ENCODE data around the gene REXO4. TPM values are rescaled to one million over a fixed set of nuclear protein-coding genes. Genes with fewer than 3 reads are reported as not detected.

REXO4 gene
- total and polyA plus RNA-seq, 9 of the 15 experiments (the other 6 are each of a cell fraction or from before 2014, with no cell fraction given), result 3.4 to 72.9 (median 31.1) TPM

DNA sequence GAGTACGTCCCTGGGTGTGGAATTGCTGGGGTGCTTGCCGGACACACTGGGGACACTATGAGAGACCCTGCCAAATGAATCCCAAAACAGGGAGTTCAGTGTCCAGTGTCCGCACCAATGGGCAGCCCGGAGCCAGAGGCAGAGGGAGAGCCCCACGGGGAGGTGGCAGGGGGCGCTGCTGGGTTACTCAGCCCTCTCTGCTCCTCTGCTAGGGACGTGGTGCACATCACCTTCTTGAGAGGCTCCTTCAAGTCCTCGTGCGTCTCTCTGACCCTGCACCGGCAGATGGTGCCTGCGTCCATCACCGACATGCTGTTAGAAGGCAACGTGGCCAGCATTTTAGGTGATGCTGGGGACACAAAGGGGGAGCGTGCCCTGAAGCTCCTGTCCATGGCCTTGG is 20.9 kb downstream of the REXO4 start:
- Histone ChIP-seq H3K27ac (ENCODE audit: extremely low read depth, low read depth, low read length) (no peak overlapping the region), H3K79me2 (ENCODE audit: control insufficient read depth, insufficient read depth, low read length) (no peaks in the 10 kb centered on the region), H3K9me1 (ENCODE audit: control insufficient read depth, insufficient read depth, low read length) (peaks cover 2% of the 10 kb centered on the region), H3K9me3 (replicated peaks; ENCODE audit: control insufficient read depth, insufficient read depth, low read depth, low read length) (no peaks in the 10 kb centered on the region), H3K27me3 (ENCODE audit: control insufficient read depth in 2 of 2, insufficient read depth in 2 of 2, low read length in 2 of 2) (peaks cover 15 to 38% of the 10 kb centered on the region in 2 experiments; a peak in 3 of 5 replicates), H4K20me1 (replicated peaks; ENCODE audit: control insufficient read depth, insufficient read depth, low read length) (peaks cover 9% of the 10 kb centered on the region; the same call in 1 of the 2 replicates), H3K4me3 (no peak overlapping the region), H3K36me3 (ENCODE audit: control insufficient read depth, insufficient read depth, low read length) (no peaks in the 10 kb centered on the region), H3K9ac (ENCODE audit: insufficient read depth in 1 of 2, low read depth in 2 of 2, low read length in 2 of 2) (no peak overlapping the region; a peak in 1 of 4 replicates), H2AFZ (ENCODE audit: low read depth, low read length) (no peak overlapping the region), H3K4me1 (replicated peaks in 1 of 2; ENCODE audit: control insufficient read depth in 2 of 2, insufficient read depth in 2 of 2, low read length in 2 of 2) (peaks cover 0 to 9% of the 10 kb centered on the region in 2 experiments; a peak in 2 of 5 replicates), H3K4me2 (ENCODE audit: insufficient read depth, low read length) (no peak overlapping the region)
- in situ Hi-C loops (cut with MboI) (no loop called here), intact Hi-C loops (cut with micrococcal nuclease) (no loop called here)
- peak; percentile 80 for FAIRE-seq
- ATAC-seq, result peak; percentile 90
- 8% methylated on average over 13 of the region's 14 CpGs for WGBS (ENCODE audit: insufficient coverage, low coverage, missing lambda C conversion rate)
- CTCF ChIA-PET (ENCODE audit: low intra/inter-chr PET ratio), result no interaction called here
- POLR2A ChIA-PET, result interaction anchor here (1.2 to 2.1 kb wide), 2 partner anchors 10 to 20 kb away, joined by 4 to 7 read pairs; no protein-coding TSS in a partner anchor
- peak in 2 of 4 experiments; percentile 60 to 63 for DNase-seq (ENCODE audit: extremely low read depth in 1 of 4, low spot score in 3 of 4)
- no TSS peak for BruUV-seq (replicated peaks)
- TF ChIP-seq, protein P1, sequence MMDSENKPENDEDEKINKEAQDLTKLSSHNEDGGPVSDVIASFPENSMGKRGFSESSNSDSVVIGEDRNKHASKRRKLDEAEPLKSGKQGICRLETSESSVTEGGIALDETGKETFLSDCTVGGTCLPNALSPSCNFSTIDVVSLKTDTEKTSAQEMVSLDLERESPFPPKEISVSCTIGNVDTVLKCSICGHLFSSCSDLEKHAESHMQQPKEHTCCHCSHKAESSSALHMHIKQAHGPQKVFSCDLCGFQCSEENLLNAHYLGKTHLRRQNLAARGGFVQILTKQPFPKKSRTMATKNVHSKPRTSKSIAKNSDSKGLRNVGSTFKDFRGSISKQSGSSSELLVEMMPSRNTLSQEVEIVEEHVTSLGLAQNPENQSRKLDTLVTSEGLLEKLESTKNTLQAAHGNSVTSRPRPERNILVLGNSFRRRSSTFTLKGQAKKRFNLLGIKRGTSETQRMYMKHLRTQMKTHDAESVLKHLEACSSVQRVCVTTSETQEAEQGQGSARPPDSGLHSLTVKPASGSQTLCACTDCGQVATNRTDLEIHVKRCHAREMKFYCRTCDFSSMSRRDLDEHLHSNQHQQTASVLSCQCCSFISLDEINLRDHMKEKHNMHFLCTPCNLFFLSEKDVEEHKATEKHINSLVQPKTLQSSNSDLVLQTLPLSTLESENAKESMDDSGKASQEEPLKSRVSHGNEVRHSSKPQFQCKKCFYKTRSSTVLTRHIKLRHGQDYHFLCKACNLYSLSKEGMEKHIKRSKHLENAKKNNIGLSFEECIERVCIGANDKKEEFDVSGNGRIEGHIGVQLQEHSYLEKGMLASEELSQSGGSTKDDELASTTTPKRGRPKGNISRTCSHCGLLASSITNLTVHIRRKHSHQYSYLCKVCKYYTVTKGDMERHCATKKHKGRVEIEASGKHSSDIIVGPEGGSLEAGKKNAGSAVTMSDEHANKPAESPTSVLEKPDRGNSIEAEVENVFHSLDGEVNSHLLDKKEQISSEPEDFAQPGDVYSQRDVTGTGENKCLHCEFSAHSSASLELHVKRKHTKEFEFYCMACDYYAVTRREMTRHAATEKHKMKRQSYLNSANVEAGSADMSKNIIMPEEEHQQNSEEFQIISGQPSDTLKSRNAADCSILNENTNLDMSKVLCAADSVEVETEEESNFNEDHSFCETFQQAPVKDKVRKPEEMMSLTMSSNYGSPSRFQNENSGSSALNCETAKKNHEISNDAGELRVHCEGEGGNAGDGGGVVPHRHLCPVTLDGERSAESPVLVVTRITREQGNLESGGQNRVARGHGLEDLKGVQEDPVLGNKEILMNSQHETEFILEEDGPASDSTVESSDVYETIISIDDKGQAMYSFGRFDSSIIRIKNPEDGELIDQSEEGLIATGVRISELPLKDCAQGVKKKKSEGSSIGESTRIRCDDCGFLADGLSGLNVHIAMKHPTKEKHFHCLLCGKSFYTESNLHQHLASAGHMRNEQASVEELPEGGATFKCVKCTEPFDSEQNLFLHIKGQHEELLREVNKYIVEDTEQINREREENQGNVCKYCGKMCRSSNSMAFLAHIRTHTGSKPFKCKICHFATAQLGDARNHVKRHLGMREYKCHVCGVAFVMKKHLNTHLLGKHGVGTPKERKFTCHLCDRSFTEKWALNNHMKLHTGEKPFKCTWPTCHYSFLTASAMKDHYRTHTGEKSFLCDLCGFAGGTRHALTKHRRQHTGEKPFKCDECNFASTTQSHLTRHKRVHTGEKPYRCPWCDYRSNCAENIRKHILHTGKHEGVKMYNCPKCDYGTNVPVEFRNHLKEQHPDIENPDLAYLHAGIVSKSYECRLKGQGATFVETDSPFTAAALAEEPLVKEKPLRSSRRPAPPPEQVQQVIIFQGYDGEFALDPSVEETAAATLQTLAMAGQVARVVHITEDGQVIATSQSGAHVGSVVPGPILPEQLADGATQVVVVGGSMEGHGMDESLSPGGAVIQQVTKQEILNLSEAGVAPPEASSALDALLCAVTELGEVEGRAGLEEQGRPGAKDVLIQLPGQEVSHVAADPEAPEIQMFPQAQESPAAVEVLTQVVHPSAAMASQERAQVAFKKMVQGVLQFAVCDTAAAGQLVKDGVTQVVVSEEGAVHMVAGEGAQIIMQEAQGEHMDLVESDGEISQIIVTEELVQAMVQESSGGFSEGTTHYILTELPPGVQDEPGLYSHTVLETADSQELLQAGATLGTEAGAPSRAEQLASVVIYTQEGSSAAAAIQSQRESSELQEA (IDR thresholded peaks at IDR 0.05; ENCODE audit: low read depth), result no peak
- TF ChIP-seq, protein P2, sequence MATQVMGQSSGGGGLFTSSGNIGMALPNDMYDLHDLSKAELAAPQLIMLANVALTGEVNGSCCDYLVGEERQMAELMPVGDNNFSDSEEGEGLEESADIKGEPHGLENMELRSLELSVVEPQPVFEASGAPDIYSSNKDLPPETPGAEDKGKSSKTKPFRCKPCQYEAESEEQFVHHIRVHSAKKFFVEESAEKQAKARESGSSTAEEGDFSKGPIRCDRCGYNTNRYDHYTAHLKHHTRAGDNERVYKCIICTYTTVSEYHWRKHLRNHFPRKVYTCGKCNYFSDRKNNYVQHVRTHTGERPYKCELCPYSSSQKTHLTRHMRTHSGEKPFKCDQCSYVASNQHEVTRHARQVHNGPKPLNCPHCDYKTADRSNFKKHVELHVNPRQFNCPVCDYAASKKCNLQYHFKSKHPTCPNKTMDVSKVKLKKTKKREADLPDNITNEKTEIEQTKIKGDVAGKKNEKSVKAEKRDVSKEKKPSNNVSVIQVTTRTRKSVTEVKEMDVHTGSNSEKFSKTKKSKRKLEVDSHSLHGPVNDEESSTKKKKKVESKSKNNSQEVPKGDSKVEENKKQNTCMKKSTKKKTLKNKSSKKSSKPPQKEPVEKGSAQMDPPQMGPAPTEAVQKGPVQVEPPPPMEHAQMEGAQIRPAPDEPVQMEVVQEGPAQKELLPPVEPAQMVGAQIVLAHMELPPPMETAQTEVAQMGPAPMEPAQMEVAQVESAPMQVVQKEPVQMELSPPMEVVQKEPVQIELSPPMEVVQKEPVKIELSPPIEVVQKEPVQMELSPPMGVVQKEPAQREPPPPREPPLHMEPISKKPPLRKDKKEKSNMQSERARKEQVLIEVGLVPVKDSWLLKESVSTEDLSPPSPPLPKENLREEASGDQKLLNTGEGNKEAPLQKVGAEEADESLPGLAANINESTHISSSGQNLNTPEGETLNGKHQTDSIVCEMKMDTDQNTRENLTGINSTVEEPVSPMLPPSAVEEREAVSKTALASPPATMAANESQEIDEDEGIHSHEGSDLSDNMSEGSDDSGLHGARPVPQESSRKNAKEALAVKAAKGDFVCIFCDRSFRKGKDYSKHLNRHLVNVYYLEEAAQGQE (IDR thresholded peaks at IDR 0.05; ENCODE audit: borderline replicate concordance), result peak; percentile 44; the same call in 1 of the 2 replicates
- TF ChIP-seq, protein P2 (CRISPR knock-in tag; IDR thresholded peaks at IDR 0.05; ENCODE audit: low read depth), result no peak
- TF ChIP-seq RAD21 (CRISPR knock-in tag; conservative IDR thresholded peaks at IDR 0.05 in 1 of 2, IDR thresholded peaks at IDR 0.05 in 1 of 2) (peak in 1 of 2 experiments; percentile 53; a peak in 2 of 4 replicates), CTBP1 (IDR thresholded peaks at IDR 0.05; ENCODE audit: borderline replicate concordance) (peak; percentile 66; the same call in 1 of the 2 replicates), ZNF121 (CRISPR knock-in tag; conservative IDR thresholded peaks at IDR 0.05) (no peak)
